GM19372 (cell line): ENCODE measurements around the gene CDH4.

Experiments used
- ATAC-seq: cut with Tn5 transposase; IDR thresholded peaks from one replicate; pipeline ENCODE4 v1.9.1; 2021; ENCODE audit warnings: mild to moderate bottlenecking, low read depth, moderate library complexity; ENCODE audit not compliant: unreplicated experiment

The CDH4 gene

DNA sequence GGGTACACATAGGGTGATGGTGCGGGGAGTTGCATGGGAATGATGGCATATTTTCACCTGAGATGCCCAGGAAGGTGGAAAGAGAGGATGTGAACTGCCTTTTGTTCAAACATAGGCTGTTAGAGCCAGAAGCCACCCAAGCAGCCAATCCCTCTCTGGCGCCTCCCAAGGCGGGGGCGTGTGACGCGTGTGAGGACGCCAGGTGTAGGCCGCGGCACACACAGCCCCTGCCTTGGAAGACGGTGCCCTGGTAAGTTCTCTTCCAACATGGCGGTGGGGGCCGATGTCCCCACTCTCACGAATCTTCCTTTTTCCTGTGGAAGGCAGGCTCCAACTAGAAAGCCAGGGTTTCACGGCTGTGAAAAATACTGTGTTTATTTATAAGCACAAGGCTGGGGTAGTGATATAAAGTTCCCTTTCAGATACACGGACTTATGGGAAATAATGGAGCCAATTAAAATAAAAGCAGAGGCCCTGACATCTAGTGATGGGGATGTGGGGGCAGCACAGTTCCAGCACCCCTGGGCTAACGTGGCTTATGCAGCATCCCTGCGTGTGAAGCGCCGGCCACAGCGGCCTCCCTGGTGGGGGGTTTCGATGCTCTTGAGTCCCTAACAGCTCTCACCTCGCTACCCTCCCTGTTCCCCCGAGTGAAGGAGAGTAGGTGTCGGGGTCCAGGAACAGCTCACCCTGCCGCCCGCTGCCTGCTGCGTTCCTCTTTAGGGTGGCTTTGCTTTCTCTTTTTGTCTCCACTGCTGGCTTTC is 28.3 kb downstream of the CDH4 start:
- no peak for ATAC-seq

DNA sequence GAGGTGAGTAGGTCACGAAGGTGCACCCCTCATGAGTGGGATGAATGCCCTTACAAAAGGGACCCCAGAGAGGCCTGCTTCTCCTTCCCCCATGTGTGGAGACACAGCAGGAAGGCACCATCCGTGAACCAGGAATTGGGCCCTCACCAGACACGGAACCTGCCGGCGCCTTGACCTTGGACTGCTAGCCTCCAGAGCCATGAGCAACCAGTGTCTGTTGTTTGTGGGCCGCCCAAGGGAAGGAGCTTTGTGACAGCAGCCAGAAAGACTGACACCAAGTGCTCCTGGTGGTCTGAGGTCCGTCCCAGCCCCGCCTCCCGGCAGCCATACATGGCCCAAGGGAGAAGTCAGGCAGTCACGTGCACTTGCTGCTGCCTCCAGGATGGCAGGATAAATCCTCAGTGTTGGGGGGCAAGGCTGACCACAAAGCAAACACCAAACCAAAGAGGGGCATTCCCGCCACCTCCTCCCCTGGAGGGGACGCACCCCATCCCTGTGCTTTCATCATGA is 29.3 kb downstream of the CDH4 start:
- no peak for ATAC-seq

DNA sequence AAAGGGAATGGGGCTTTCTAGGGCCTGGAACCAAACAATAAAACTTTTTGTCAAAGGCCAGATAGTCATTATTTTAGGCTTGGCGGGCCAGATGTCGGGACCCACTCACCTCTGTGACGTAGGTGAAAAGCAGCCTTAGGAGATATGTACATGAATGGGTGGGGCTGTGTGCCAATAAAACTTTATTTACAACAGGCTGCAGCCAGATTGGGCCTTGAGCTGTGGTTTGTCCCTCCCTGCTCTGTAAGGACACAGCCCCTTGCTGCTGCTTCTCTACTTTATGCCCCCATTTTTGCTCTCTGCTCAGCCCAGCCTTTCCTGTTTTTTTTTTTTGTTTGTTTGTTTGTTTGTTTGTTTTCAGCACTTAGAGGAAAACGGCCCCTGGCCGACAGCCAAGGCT is 32.7 kb downstream of the CDH4 start:
- no peak for ATAC-seq

DNA sequence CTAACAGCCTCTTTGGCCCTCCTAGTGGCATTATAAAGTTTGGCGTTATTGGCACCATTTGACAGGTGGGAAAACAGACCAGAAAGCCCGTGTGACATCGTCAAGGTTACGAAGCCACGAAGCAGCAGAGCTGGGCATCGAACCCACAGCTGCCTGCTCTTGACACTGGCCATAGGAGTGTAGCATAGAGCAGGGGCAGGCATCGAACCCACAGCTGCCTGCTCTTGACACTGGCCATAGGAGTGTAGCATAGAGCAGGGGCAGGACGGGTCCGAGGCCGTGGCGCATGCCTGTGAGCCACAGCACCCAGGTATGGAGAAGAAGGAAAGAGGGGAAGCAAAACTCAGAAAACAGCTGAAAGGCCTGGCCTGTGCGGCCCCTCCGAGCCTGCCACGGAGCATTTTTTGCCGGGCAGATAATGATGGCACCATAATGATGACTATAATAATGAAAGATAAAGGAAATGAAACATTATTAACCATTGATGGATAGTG is 33.1 kb downstream of the CDH4 start:
- no peak for ATAC-seq

DNA sequence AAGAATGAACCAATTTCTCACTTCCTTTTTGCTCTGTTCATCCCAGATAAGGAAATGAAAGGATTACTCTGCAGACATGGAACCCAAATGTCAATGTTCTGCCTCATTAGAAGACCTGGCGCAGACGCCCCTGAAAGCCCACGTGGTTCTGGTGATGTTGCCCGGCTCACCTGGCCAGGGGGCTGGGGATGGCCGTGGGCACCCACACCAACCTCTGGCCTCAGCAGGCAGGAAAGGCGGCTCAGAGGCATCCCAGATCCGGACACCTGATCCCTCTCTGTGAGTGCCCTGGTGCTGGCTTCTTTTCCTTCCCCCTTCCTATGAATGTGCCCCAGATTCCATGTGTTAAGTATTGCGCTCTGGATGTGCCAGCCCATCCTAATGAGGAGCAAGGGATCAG is 33.6 kb downstream of the CDH4 start:
- no peak for ATAC-seq

DNA sequence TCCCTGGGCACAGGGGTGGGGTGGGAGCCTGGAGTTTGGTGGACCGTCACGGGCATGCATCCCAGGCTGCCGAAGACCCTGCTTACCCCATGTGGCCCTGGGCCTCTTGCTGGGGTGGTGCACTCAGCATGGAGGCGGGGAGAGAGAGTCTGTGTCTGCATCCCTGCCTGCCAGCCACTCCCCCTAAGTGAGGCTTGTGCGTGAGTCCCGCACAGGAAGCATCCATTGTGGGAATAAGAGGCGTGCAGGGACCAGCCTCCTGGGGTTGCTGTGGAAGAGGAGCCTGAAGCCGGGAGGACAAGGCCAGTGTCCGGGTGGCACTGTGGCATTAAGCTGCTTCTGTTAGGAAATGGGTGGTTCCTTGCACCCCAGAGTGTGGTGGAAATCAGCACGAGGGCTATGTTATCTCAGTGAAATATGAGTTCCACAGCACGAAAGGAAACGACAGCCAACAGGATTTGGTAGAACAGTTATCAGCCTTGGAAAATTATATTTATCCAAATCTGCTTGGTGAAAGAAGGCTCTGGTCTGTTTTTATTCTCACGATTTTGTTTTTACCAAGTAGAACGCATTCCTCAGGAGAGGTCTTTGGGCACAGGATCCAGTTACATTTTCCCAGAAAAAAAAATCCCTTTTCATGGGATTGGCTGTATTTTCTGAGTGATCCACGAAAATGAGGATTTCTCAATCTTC is 35.7 kb downstream of the CDH4 start:
- no peak for ATAC-seq

DNA sequence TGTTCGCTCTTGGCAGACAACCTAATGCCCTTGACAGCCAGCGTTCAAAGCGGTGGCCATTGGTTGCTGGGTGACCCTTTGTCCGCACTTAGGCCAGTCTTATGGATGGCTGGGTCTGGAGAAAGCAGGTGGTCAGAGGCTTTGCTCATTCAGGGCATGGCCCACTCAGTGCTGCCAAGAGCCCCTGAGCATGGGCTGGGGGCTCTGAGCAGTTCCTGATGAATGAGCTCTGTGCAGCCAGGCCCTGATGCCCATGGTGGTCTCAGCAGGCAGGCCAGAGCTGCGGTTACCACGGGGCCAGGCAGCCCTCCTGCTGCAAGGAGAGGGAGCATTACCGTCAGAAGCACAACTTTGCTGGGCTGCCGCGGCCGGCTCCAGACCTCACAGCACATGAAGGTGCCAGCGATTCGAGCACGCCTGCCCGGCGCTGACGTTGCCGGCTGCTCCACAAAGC is 36.3 kb downstream of the CDH4 start:
- ATAC-seq = no peak

DNA sequence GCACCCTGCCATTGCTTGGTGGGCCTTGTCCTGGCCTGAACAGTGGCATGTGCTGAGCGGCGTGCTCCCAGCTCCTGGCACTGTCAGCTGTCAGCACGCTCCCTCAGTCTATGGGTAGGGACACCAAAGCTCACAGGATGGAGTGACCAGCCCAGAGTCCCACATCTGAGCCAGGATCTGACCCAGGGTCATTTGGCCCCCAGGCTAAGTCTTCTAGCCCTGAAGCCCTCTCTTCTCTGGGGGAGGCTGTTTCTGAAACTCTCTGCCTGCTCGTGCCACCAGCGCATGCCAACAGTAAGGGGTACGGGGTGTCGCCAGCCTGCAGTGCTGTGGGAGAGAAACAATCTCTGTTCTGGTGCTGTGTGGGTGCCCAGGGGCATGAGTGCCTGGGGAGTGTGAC is 37.1 kb downstream of the CDH4 start:
- no peak for ATAC-seq

DNA sequence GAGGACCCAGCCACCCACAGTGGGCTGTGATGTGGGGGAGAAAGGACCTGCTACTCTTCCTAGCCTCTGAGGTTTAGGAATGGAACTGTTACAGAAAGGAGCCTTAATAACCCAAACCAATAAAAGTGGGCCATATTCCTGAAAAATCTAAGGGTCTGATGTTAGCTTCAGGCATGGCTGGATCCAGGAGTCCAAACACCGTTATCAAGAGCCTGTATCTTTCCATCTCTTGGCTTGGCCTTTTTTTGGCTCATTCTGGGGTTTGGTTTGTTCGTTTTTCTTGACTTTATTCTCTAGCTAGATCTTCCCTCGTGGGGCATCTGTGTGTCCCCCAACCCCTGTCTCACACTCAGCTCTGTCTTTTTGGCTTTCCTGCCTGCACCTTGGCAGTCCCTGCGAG is 38.7 kb downstream of the CDH4 start:
- ATAC-seq = no peak

DNA sequence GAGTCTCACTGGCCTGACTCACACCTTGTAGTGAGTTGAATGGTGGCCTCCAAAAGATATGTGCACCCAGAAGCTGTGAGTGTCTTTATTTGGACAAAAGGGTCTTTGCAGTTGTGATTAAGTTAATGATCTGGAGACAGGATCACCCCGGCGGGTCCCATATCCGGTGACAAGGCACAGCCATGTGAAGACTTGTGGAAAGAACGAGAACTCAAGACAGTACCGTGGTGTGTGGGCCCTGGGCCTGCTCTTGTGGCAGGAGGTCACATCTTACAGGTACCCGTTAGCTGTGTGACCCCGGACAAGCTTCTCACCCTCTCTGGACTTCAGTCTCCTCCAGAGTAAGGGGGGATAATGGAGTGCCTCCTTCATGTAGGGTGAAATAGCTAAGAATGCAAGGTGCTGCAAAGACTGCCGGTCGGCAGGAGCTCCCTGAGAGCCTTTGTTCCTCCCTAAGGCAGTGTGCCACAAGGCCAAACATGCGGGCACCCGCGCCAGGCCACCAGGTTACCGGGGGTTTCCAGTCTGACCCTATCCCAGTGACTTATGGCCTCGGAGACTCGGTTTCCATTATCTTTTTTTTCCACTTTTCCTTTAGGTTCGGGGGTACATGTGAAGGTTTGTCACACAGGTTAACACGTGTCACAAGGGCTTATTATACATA is 39.2 kb downstream of the CDH4 start:
- ATAC-seq = no peak

DNA sequence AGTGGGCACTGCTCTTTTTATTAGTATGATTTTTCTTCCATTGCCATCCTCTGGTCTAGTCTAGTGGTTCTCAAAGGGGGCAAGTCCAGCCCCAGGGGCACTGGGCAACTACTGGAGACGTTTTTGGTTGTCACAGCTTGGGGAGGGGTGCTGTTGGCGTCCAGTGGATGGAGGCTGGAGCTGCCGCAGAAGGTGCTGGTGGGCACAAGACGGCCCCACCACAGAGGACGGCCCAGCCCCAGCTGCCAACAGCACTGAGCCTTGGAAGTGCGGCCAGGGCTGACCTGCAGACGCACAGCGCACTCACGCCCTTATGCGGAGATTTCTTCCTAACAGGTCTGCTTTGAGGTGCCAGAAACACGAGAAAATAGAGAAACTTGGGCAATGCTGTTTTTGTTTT is 40.3 kb downstream of the CDH4 start:
- ATAC-seq = no peak

DNA sequence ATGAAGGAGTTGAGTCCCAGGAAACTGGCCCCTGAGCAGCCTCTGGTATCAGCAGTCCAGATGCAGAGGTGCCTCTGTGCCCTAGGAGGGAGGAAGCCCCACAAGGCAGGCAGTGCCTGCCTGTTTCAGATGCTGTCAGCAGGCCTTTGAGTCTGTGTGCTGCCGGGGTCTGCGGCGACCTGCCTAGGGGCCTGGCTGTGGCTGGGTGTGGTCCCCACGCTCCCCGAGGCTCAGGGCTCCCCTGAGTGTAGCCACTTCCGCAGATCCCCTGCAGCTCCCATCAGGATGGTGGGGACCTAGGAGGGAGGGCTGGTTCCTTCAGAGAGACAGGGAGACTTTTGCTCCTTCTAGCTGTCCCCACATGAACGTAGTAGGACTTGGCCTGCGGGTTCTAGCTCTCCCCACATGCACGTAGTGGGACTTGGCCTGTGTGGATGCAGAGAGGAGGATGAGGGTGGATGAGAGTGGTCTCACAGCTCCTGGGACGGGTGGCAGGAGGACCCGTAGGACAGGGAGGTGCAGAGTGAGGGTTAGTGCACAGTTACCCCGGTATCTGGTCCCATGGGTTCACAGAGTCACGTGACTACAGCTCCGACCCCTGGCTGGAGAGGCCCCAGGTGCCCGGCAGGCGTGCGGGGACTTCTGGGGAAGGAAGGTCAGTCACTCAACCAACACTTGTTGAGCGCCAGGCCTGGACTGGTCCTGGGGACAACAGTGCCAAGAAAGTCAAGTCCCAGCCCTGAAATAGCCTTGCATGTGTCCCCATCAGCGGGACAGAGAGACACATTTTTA is 41.0 kb downstream of the CDH4 start:
- ATAC-seq = no peak

DNA sequence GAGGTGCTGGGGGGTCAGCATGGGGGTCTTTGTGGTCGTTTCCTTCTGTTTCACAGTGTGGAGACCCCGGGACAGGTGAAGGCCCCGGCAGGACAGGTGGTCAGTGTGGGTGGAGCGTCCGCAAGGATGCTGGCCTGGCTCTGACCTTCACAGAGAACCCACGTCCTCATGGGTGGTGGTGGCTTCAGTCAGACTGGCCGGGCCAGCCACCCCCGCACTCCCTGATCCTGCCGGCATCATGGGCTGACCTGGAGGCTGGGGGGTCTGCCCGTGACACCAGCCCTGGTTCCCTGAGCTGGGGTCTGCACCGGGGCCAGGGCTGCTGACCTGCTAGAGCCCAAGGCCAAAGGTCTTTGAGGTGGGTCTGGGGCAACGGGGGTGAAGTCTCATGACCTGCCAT is 41.9 kb downstream of the CDH4 start:
- no peak for ATAC-seq

DNA sequence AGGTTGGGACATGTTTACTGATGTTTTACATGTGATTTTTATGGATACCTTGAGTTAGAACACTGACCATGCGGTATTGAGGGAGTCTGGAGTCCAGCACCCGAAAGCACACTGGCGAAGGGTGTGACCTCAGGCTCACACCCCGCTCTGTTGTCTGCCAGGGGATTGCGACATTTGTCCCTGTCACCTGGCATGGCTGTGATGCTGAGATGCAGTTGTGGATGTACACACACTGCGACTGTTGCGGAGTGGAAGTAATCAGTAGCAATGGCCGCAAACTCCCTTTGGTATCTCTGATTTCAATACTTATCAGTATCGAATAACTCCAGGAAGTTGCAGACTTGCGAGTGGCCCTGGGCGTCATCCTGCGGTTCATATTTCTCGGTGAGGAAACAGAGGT is 43.2 kb downstream of the CDH4 start:
- no peak for ATAC-seq

DNA sequence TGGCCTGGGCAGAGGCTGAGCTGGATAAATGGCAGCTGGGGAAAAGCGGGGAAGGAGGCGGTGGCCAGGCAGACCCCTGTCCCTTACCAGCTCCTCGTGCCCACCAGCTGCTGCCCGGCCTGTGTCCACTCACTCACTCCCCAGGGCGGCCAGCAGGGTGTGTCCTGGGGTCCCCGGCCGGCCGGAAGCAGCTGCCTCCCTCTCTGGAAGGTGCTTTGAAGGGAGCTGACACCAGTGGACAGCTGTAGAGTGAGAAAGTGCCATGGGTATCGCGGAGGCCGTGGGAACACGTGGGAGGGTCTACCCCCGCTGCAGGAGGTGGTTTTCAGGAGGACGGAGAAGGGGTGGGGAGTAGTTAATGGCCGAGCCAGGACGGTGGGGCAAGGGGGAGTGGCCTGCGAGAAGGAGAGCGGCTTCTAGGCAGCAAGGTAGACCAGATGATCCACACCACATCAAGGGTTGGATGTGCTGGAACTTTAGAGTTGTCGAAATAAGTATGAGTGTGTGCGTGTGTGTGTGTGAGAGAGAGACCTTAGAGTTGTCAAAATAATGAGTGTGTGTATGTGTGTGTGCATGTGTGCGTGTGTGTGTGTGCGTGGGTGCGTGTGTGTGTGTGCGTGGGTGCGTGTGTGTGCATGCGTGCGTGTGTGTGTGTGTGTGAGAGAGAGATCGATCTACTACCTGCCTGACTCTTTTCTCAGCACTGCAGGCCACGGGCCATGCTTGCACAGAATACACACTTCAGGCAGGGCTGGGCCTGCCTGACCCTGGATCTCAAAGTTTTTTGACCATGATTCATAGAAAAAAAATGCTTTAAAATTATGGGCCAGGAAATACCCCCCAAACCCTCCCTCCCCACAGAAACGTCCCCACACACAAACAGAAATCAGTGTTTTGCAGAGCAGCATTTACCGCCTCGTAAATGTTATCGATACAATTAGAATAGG is 43.9 kb downstream of the CDH4 start:
- ATAC-seq = no peak

DNA sequence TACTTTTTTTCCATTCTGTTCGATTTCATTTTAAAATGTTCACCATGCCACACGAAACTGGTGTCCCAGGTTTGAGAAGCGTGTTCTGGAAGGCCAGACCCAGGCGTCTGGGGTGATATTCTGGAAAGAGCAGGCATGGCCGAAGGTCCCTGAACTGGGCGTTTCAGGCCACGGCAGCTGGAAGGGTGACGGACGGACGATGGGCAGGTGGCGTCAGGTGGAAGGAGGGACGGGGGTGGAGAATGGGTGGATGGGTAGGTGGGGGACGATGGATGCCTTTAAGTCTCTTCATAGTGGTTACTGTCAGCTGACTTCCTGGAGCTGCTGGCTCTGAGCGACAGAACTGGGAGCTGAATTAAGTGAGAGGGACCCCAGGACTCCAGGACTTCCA is 44.6 kb downstream of the CDH4 start:
- no peak for ATAC-seq

DNA sequence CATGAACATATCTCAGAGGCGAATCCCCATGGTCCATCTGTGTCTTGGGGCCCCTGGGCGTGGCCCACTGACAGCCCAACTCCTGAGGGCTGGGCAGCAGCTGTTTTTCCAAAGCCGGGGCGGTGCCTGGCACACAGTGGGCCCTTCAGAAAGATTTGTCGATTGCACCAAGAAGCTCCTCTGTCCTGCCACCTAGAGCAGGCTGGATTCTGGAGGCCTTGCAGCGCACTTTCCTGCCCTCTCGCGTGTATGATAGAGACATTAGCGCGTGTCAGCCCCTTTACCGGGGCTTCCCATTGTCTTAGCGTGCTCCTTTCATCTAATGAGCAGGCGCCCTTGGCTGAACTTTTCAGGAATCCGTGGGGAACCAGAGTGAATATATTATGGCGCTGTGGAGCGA is 45.4 kb downstream of the CDH4 start:
- ATAC-seq = no peak

DNA sequence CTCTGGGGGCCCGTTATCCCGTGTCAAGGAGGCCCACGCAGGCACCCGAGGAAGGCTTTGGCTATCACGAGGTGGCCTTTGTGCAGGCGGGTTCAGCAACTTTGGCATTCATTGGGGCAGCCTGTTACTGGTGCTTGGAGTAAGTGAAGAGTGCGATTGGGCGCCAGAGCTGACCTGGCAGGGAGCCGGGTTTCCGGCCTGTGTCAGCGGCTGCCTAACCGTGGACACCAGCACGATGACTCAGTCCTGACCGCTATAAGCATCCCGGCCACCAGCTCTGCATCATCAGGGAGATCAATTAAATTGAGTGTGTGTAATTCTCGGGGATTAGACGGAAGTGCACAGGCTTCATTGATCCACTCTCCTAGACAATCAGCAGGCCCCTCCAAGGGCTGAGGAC is 45.9 kb downstream of the CDH4 start:
- no peak for ATAC-seq

DNA sequence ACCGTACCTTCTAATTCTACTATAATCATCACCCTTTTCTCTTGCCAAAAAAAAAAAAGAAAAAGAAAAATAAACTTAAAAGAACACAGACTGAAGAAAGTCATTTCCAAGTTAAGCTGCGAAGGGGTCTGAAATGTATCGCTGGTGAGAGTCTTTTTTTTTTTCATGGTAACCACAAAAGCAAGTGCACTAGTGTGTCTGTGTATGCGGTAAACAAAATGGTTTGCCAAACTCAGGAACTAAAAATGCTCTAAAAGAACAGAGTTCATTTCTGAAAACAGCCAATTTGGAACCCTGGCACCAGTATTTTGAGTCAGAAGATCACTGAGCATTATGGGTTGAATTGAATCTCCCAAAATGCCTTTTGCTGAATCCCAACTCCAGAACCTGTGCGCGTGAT is 46.6 kb downstream of the CDH4 start:
- ATAC-seq = no peak
